Measurements from ENCODE around the gene PEAR1. TPM values are rescaled to one million over a fixed set of nuclear protein-coding genes. Genes with fewer than 3 reads are reported as not detected.

The PEAR1 gene
- total RNA-seq, 6 donors from 2014 or later, result 8.4 to 33.5 (median 13.7) TPM

- Histone ChIP-seq H3K36me3 (peaks cover 25 to 94% (median 73%) of the 10 kb centered on the region in 4 donors), H3K4me1 (no peaks in the 10 kb centered on the region), H3K4me3 (no peak overlapping the region), H3K27ac (no peak overlapping the region), H3K9me3 (no peaks in the 10 kb centered on the region), H3K27me3 (no peaks in the 10 kb centered on the region)
- no peak for DNase-seq
- ATAC-seq (ENCODE audit: low FRiP score in 2 of 2), result no peak
- 95 to 97% methylated on average over 5 to 10 of the region's 10 CpGs for WGBS, 2 donors
- no peak for TF ChIP-seq CTCF (IDR thresholded peaks at IDR 0.05)
- no peak for TF ChIP-seq POLR2A (IDR thresholded peaks at IDR 0.05)
- TF ChIP-seq POLR2AphosphoS5 (IDR thresholded peaks at IDR 0.05), result no peak
- no peak for TF ChIP-seq EP300 (IDR thresholded peaks at IDR 0.05)
Measured at GRCh38 chr1:156956333-156956732, 62.8 kb downstream of the PEAR1 start.

- Histone ChIP-seq H3K4me1 (no peaks in the 10 kb centered on the region), H3K27ac (no peak overlapping the region), H3K4me3 (no peak overlapping the region), H3K27me3 (no peaks in the 10 kb centered on the region), H3K36me3 (peaks cover 34 to 92% (median 71%) of the 10 kb centered on the region in 4 donors), H3K9me3 (no peaks in the 10 kb centered on the region)
- no peak for DNase-seq
- no peak for ATAC-seq (ENCODE audit: low FRiP score in 2 of 2)
- TF ChIP-seq POLR2AphosphoS5 (IDR thresholded peaks at IDR 0.05), result no peak
- no peak for TF ChIP-seq POLR2A (IDR thresholded peaks at IDR 0.05)
- no peak for TF ChIP-seq CTCF (IDR thresholded peaks at IDR 0.05)
- TF ChIP-seq EP300 (IDR thresholded peaks at IDR 0.05), result no peak
- WGBS, 2 donors, result 87 to 94% methylated on average over 3 of the region's 3 CpGs
Measured at GRCh38 chr1:156957634-156958033, 64.1 kb downstream of the PEAR1 start.

- TF ChIP-seq POLR2A (IDR thresholded peaks at IDR 0.05) (no peak), POLR2AphosphoS5 (IDR thresholded peaks at IDR 0.05) (no peak), EP300 (IDR thresholded peaks at IDR 0.05) (no peak), CTCF (IDR thresholded peaks at IDR 0.05) (no peak)
- no peak for DNase-seq
- H3K27me3 ChIP-seq, result no peaks in the 10 kb centered on the region
- no peaks in the 10 kb centered on the region for H3K9me3 ChIP-seq
- H3K4me3 ChIP-seq, result no peak overlapping the region
- peak overlapping the region in 1 of 4 donors; percentile 17 for H3K27ac ChIP-seq
- 57 to 65% methylated on average over 2 of the region's 2 CpGs for WGBS, 2 donors
- ATAC-seq (ENCODE audit: low FRiP score in 2 of 2), result no peak
- peaks cover 34 to 90% (median 69%) of the 10 kb centered on the region in 4 donors for H3K36me3 ChIP-seq
- H3K4me1 ChIP-seq, result peaks cover 0 to 5% (median 2%) of the 10 kb centered on the region in 4 donors
Measured at GRCh38 chr1:156958247-156958714, 64.8 kb downstream of the PEAR1 start.

GRCh38 chr1:156959414-156959813 lies 65.9 kb downstream of the PEAR1 start:
- WGBS, 2 donors, result 69 to 74% methylated on average over 2 of the region's 2 CpGs

More at GRCh38 chr1:156959414-156959813, 65.9 kb downstream of the PEAR1 start:
- no peak for ATAC-seq (ENCODE audit: low FRiP score in 2 of 2)
- no peak overlapping the region for H3K27ac ChIP-seq
- H3K27me3 ChIP-seq, result no peaks in the 10 kb centered on the region
- H3K4me1 ChIP-seq, result peaks cover 0 to 13% (median 10%) of the 10 kb centered on the region in 4 donors
- no peak for DNase-seq
- H3K4me3 ChIP-seq, result no peak overlapping the region
- TF ChIP-seq CTCF (IDR thresholded peaks at IDR 0.05) (no peak), POLR2AphosphoS5 (IDR thresholded peaks at IDR 0.05) (no peak), POLR2A (IDR thresholded peaks at IDR 0.05) (no peak), EP300 (IDR thresholded peaks at IDR 0.05) (no peak)
- no peaks in the 10 kb centered on the region for H3K9me3 ChIP-seq
- peaks cover 34 to 82% (median 65%) of the 10 kb centered on the region in 4 donors for H3K36me3 ChIP-seq
